ENCODE data around the gene IFITM5.

Gene IFITM5

GRCh38 chr11:293852-294661 lies 5.3 kb downstream of the IFITM5 start:
- DNase-seq, result no peak

DNA sequence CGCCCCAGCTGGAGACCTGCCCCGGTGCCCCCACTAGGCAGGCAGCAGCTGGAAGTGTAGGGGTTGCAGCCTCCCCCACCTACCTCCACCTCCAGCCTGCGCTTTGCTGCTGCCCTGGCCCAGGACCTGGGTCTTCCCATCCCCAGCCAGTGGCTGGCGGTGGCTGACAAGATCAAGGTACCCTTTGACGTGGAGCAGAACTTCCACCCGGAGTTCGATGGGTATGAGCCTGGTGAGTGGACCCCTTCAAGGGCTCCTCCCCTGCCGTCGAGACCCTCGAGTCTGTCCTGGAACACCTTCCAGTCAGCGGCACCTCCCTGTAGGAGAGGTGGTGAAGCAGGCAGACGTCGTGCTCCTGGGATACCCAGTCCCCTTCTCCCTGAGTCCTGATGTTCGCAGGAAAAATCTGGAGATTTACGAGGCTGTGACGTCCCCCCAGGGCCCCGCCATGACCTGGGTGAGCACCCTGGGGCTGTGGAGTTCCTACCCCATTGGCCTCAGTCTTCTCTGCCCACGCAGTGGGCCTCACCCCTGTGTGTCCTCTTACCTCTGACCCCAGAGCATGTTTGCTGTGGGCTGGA lies 6.0 kb downstream of the IFITM5 start:
- DNase-seq, result no peak

DNA sequence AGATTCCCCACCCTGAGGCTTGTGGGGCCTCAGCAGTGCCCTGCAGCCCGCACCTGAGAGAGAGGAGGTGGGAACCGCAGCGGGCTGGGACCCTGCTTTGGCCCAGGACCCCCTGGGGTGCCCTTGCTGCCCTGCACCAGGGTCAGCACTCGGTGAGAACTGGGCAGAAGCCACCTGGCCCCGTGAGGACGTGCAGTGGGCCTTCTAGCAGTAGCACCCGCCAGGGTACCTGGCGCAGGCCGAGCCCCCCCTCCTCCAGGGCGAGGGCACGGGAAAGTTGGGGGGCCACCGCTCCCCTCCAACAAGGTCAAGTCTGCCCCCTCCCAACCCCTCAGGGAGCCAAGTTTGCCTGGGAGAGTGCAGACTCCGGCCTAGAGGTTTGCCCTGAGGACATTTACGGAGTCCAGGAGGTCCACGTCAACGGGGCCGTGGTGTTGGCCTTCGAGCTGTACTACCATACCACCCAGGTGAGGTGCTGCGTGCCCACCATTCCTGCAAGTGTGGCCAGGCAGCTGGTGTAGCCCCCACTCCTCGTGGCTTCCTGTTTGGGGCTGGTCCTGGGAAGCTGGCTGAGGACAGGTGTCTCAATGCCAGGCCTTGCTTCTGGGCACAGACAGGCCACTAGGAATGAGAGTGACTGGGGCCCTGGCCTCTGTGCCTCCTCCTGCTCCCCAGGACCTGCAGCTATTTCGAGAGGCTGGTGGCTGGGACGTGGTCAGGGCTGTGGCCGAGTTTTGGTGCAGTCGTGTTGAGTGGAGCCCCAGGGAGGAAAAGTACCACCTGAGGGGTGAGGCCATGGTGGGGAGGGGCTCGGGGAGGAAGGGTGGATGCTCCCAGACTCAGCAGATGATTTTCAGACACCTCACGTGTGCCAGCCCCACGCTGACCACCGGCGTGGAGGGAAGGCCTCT lies 6.9 kb downstream of the IFITM5 start:
- DNase-seq, result no peak

DNA sequence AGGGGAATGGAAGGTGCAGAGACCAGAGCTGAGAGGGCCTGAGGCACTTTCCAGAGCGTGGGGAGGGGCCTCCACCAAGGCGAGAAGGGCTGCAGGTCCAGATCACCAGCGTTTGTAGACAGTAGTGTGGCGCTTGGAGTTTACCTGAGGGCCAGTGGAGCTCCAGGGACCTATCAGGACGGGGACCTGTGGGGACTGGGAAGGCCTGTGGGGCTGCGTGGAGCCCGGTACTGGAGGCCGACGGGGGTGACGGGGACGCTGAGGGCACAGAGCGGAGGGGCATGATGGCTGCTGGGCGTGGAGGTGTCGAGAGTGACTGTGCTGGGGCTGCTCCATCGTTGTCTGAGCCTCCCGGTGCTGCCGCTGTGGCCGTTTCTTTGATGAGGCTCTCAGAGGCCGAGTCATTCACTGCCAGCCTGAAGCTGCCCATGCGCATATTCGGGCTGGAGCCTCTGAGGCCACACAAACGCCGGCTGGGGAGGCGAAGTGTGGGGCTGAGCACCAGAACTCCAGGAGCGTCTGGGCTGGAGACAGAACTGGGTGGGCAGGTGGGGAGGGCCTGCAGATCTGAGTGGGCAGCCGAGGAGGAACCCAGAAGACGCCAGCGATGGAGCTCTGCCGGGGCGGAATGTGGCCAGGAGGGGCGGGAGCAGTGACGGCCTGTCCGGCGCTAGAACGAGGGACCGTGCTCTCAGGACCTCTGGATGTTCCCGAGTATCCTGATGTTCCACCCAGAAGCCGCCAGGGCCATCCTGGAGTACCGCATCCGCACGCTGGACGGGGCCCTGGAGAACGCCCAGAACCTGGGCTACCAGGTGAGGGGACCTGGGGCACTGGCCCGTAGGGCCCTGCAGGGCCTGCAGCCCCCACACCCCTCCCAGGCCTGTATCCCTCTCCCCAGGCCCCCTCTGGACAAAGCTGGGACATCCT lies 7.8 kb downstream of the IFITM5 start:
- no peak for DNase-seq

- DNase-seq, result no peak
Measured at GRCh38 chr11:290621-291231, 8.6 kb downstream of the IFITM5 start.

DNA sequence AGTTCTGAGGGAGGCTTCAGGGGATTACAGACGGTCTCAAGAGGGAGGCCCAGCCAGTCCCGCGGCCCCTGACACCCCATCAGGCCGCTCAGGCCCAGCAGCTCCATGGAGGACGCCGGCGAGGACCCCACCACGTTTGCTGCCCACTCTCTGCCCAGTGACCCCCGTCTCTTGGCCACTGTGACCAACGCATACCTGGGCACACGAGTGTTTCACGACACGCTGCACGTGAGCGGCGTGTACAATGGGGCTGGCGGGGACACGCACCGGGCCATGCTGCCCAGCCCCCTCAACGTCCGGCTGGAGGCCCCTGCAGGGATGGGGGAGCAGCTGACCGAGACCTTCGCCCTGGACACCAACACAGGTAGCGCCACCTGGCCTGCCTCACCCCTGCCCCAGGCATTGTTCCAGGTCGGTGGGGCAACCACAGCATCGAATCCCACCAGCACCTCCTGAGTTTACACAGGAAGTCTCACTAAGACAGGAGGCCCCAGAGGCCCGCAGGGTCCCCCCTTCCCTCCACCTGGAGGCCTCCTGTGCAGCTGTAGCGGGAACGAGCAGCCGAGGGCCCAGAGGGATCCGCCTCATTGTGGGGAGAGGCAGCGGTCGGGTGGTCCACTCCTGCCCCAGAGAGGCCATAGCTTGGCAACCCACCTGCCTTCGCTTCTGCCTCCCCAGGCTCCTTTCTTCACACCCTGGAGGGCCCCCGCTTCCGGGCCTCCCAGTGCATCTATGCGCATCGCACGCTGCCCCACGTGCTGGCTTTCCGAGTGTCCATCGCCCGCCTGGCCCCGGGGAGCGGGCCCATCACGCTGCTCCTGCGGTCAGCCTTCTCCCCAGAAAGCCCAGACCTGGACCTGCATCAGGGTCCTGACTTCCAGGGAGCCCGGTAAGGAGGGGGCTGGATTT lies 9.4 kb downstream of the IFITM5 start:
- DNase-seq, result no peak

DNA sequence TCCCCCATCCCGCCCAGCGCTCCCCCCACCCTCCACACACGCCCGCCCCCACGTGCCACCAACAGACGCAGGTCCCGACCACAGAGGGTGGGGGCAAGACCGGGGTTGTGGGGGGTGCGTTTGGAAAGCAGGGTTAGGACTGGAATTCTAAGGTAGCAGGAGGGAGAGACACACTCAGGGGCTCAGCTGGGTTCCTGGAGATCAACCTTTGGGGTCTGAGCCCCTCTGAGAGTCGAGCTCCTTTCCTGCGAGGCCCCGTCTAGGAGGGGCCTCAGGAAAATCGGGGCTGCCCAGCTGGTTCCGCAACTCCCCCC lies 10.0 kb downstream of the IFITM5 start:
- peak; percentile 48 for DNase-seq

DNA sequence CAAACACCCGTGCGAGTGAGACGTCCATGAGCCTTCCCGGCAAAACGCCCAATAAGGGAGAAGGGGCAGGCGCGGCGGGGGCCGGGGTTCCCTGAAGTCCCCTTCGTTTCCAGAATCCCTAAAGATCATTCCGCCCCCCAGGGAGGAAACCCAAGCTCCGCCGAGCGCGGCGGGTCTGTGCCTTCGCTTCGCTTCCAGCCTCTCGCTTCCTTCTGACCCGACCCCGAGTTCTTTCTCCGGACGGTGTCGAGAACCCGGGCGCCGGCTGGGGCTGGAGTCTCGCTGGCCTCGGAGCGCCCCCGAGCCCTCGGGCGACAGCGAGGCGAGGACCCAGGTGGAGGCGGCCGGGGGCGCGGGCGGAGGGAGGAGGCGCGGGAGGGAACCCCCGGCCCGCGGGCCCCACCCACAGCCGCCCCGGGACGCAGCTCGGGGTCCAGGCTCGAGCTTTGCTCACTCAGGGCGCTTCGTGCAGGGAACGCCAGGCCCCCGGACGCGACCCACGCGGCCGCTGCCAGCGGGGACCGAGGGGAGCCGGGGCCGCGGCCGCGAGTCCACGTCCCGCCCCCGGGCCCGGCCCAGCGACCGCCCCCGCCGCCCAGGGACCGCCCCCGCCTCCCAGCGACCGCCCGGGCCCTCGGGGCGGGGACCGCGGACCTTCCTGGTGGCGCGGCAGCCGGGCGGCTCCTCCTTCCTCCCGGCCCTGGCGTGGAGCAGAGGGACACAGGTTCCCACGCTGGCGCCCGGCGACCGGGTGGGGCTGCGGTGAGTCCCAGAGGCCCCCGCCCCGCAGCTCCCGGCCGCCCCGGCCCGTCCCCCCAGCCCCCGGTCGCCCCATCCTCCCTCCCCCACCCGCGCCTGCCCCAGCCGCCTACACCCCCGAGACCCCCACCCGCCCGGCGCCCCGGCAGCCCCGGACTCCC lies 10.6 kb downstream of the IFITM5 start, which contains the start of gene PGGHG:
PGGHG (plus strand) TSS at position 649 of the 920 bp plus-strand sequence. CDS start 691 bp downstream, outside the sequence.
- no peak for DNase-seq

DNA sequence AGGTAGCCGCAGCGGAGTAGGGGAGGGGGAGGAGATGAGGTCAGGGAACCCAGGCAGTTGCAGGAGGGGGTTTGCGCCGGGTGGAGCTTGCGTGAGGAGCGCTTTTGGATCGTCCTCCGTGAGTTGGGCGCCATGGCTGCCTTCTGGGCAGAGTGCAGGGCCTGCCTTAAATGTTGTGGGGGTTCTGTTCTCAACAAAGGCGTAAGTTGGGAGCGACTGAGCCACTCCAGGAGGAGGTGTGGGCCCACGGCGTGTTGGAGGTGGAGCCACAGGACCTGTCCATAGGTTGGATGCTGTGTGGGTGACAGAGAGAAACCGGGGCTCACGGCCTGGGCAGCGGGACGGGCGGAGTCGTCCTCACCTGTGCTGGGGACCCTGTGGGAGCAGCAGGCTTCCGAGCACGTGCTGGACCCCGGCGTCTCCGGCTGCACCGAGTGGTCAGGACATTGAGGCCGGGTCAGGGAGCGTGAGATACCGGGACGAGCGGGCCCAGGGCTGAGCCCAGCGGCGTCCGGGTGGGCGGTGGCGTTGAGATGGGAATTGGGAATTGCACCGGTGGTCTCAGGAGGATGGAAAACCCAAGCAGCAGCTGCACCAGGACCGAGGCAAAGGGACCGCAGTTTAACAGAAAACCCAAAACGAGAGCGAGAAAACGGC lies 11.4 kb downstream of the IFITM5 start:
- DNase-seq, result peak; percentile 71

DNA sequence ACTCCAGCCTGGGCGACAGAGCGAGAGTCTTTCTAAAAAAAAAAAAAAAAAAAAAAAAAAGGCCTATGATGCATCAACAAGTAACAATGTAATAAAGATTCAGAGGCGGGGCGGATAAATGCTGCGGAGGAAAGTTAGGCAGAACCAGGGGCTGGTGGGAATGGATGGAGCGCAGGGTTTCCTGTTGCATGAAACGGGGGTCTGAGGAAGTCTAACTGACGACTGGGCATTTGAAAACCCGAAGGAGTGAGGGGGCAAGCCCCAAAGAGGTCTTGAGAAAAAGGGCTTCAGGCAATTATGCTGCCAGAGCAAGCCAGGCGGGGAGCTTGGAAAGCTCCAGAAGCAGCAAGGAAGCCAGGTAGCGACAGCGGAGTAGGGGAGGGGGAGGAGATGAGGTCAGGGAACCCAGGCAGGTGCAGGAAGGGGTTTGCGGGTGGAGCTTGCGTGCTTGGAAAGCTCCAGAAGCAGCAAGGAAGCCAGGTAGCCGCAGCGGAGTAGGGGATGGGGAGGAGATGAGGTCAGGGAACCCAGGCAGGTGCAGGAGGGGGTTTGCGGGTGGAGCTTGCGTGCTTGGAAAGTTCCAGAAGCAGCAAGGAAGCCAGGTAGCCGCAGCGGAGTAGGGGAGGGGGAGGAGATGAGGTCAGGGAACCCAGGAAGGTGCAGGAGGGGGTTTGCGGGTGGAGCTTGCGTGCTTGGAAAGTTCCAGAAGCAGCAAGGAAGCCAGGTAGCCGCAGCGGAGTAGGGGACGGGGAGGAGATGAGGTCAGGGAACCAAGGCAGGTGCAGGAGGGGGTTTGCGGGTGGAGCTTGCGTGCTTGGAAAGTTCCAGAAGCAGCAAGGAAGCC lies 12.1 kb downstream of the IFITM5 start:
- DNase-seq, result peak; percentile 83

DNA sequence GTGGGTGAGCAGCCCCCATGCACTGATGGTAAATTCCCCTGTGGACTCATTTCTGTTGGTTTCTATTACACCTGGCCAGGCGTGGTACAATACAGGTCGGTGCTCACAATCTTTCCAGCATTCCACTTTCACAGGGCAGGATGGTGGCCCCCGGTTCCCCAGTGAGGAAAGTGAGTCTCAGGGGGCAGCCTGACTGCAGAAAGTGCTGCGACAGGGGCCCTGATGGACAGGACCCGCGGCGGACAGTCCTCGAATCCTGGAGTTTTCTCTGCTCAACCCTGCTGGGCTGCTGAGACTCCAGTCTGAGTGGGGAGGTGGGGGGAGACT lies 13.5 kb downstream of the IFITM5 start:
- DNase-seq, result no peak

- DNase-seq, result no peak
Measured at GRCh38 chr11:285021-285893, 14.1 kb downstream of the IFITM5 start.

DNA sequence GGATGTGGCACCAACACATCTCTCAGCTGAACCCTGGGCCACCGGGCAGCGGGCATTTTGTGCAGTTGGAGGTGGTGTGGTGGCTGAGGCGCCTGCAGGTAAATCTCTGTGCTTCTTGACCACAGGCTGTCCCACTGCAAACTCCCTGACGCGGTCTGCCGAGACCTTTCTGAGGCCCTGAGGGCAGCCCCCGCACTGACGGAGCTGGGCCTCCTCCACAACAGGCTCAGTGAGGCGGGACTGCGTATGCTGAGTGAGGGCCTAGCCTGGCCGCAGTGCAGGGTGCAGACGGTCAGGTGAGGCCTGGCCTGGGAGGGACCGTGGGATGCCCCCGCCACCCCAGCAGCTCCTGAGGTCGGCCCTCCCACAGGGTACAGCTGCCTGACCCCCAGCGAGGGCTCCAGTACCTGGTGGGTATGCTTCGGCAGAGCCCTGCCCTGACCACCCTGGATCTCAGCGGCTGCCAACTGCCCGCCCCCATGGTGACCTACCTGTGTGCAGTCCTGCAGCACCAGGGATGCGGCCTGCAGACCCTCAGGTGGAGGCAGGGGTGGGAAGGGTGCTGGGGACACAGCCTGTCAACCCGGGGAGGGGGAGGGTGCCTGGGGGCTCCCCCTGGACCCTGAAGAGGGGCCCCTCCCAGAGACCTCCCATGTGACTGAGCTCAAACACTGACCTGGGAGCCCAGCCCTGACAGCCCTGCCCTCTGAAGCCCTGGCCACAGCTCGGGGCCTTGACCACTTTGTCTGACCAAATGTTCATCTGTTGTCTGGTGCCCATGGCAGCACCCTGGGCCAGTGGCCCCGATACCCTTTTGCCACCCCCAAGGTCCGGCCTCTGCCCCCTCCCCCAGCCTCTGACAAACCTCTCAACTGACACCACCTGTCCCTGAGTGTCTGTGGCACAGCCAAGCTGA lies 15.0 kb downstream of the IFITM5 start:
- DNase-seq, result no peak

GRCh38 chr11:283405-284104 lies 15.8 kb downstream of the IFITM5 start:
- DNase-seq, result no peak

- DNase-seq, result no peak
Measured at GRCh38 chr11:282630-283360, 16.5 kb downstream of the IFITM5 start.

Measured in central memory CD4-positive, alpha-beta T cell (primary cell).